OCI-LY7 (cell line): ENCODE data around the gene MYO9B.

Source experiments
- CTCF ChIP-seq: fragments of 200-600 bp; sonication (generic); conservative IDR thresholded peaks from 2 replicates; pipeline ENCODE4 v1.5.1; 2014; ENCODE audit warnings: mild to moderate bottlenecking, antibody characterized with exemption, low read length, moderate library complexity, mixed read lengths
- EZH2phosphoT487 ChIP-seq: fragments of 200-600 bp; sonication (generic); IDR thresholded peaks from 2 replicates; pipeline ENCODE4 v1.6.1; 2018; ENCODE audit warnings: low read depth, borderline replicate concordance, mild to moderate bottlenecking, mixed run types, antibody characterized with exemption, low read length, moderate library complexity, mixed read lengths

GRCh38 chr19:17162580-17162979 is 87.0 kb downstream of the MYO9B start:
- TF ChIP-seq CTCF: no peak
- TF ChIP-seq EZH2phosphoT487: no peak
